ENCODE data around the gene NR5A1. TPM values are rescaled to one million over a fixed set of nuclear protein-coding genes. Genes with fewer than 3 reads are reported as not detected.

NR5A1 gene
- total and polyA plus RNA-seq, 10 of the 15 experiments (the other 5 are each of a cell fraction or from before 2014, with no cell fraction given): 0.06 to 0.24 (median 0.08) TPM; not detected in 5

GRCh38 chr9:124471761-124472160, 35.4 kb downstream of the NR5A1 start:
- no peak overlapping the region for H3K27ac ChIP-seq (ENCODE audit: control insufficient read depth, insufficient read depth)

More at GRCh38 chr9:124471761-124472160, 35.4 kb downstream of the NR5A1 start:
- WGBS (ENCODE audit: insufficient coverage, insufficient replicate concordance, low lambda C conversion rate, missing lambda C conversion rate): 14% methylated on average over 9 of the region's 9 CpGs
- TF ChIP-seq REST (IDR thresholded peaks at IDR 0.05; ENCODE audit: low read depth, low read length): no peak
- TF ChIP-seq NKRF (conservative IDR thresholded peaks at IDR 0.05): no peak
- TF ChIP-seq PRDM15 (CRISPR knock-in tag; IDR thresholded peaks at IDR 0.05): no peak
- no peak for TF ChIP-seq CREM (IDR thresholded peaks at IDR 0.05; ENCODE audit: low read depth)
- no peak for TF ChIP-seq MYB (IDR thresholded peaks at IDR 0.05; ENCODE audit: borderline replicate concordance, low read depth, low read length)
- TF ChIP-seq CTCF (IDR thresholded peaks at IDR 0.05 in 2 of 3, conservative IDR thresholded peaks at IDR 0.05 in 1 of 3; ENCODE audit: control insufficient read depth in 2 of 3, extremely low read depth in 1 of 3, insufficient read depth in 1 of 3, low read depth in 3 of 3, low read length in 3 of 3): no peak
- TF ChIP-seq BACH1 (IDR thresholded peaks at IDR 0.05; ENCODE audit: borderline replicate concordance): no peak
- TF ChIP-seq FOXM1 (IDR thresholded peaks at IDR 0.05; ENCODE audit: low read depth, low read length): no peak
- TF ChIP-seq SPI1 (IDR thresholded peaks at IDR 0.05; ENCODE audit: borderline replicate concordance, insufficient read depth, low read depth, low read length): no peak
- TF ChIP-seq NBN (IDR thresholded peaks at IDR 0.05): no peak
- no peak for TF ChIP-seq NR2C2 (IDR thresholded peaks at IDR 0.05; ENCODE audit: borderline replicate concordance, control insufficient read depth, insufficient read length, low read depth)
- no peak for TF ChIP-seq ATF7 (IDR thresholded peaks at IDR 0.05; ENCODE audit: low read depth)
- no peak for TF ChIP-seq RB1 (IDR thresholded peaks at IDR 0.05; ENCODE audit: borderline replicate concordance)
- DNase-seq (ENCODE audit: low read depth, low spot score) (no peak), ATAC-seq (no peak), FAIRE-seq (no peak)
- ChIA-PET SMC1A (ENCODE audit: uncharacterized antibody, unreplicated experiment) (no interaction called here), RAD21 (ENCODE audit: unreplicated experiment) (no interaction called here), POLR2A (no interaction called here), CTCF (no interaction called here)
- Histone ChIP-seq H3K4me1 (ENCODE audit: control insufficient read depth, insufficient read depth, low read length) (no peaks in the 10 kb centered on the region), H4K20me1 (ENCODE audit: control insufficient read depth, insufficient read depth) (no peaks in the 10 kb centered on the region), H2AFZ (ENCODE audit: control insufficient read depth, low read depth, low read length) (no peak overlapping the region), H3K9ac (ENCODE audit: control insufficient read depth, insufficient read depth, low read length) (no peak overlapping the region), H3K27me3 (replicated peaks in 1 of 2; ENCODE audit: control insufficient read depth in 2 of 2, insufficient read depth in 2 of 2, low read length in 1 of 2) (peaks cover 0 to 2% of the 10 kb centered on the region in 2 experiments; a peak in 2 of 4 replicates), H3K79me2 (ENCODE audit: control insufficient read depth, insufficient read depth, low read length) (no peaks in the 10 kb centered on the region), H3K4me2 (ENCODE audit: control insufficient read depth, insufficient read depth) (no peak overlapping the region), H3K9me3 (replicated peaks; ENCODE audit: control insufficient read depth, insufficient read depth, low read length) (no peaks in the 10 kb centered on the region), H3K4me3 (no peak overlapping the region), H3K36me3 (ENCODE audit: control insufficient read depth in 2 of 2, insufficient read depth in 2 of 2, low read length in 1 of 2) (no peaks in the 10 kb centered on the region)
- intact Hi-C loops (cut with micrococcal nuclease; ENCODE audit: unreplicated experiment) (no loop called here), in situ Hi-C loops (cut with MboI) (no loop called here)
- BruUV-seq (replicated peaks): no TSS peak
